ENCODE results near the gene CAMTA1.

Gene CAMTA1

DNA sequence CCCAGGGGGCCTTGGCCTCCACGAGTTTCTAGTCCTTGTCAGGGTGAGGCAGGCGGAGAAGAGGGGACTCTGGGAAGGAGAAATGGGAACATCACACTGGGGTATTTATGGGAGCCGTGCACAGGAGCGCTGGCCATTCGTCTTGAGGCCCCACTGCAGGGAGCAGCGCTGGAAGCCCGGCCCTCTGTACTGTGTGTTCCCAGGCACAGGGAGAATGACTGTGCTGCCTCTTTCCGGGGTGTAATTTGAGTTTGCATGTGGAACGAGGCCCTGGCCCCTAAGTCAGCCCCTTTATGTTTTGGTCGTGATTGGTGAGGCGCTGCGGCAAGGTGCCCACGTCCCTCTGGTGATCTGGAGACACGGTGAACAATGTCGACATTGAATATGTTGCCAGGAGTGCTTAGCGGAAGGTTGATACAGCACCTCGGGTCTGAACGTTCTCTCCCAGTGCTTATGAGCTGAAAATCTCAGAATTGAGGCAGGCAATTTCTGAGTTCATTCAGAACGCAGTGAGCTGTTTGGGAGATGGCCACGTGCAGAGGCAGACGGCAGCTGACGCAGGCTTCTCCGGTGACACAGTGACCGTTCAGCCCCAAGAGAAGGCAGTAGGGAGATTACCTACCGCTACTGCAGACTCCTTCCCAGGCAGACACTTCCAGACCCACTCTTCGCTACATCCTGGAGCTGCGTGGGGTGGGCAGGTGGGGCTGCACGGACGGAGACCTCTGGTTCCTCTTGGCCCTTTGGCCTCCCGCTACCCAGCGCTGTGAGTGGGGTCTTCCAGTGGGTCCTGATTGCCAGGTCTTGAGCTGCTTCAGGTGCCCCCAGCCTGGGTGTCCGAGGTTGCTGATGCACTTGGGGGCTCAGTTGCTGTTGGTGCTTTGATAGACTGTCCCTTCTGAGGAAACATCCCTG is 265.8 kb downstream of the CAMTA1 start:
- DNase-seq: no peak

DNA sequence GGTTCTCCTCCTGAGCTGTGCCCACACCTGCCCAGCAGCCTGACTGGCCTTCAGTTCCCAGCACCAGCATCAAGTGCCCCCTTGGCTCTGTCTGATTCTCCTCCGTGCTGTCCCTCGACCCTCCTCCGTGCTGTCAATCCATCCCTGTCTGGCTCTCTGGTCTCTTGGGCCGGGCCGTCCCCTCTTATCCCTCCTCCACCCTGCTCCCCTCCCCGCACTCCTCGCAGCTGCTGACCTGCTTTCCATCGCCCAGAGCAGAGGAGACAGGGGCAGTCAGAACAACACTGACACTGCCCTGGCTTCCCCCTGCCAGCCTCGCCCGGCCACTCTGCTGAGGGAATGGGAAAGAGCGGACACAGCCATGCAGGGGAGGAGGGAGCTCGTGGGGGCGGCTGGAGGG is 267.4 kb downstream of the CAMTA1 start:
- no peak for DNase-seq

GRCh38 chr1:7060745-7061144 is 275.5 kb downstream of the CAMTA1 start:
- no peak for DNase-seq

- no peak for DNase-seq
These were observed 277.2 kb downstream of the CAMTA1 start for GRCh38 chr1:7062346-7063061.

DNA sequence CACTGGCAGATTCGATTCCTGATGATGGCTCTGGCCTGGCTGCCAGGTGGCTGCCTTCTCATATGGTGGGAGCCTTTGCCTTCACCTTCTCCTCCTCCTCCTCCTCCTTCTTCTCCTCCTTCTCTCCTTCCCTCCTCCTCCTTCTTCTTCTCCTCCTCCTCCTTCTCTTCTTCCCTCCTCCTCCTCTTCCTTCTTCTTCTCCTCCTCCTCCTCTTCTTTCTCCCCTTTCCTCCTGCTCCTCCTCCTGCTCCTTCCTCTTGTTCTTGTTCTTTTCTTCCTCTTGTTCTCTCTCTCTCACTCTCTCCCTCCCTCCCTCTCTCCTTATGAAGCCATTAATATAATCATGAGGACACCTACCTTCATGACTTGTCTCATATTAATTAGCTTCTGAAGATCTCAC is 278.7 kb downstream of the CAMTA1 start:
- no peak for DNase-seq

DNA sequence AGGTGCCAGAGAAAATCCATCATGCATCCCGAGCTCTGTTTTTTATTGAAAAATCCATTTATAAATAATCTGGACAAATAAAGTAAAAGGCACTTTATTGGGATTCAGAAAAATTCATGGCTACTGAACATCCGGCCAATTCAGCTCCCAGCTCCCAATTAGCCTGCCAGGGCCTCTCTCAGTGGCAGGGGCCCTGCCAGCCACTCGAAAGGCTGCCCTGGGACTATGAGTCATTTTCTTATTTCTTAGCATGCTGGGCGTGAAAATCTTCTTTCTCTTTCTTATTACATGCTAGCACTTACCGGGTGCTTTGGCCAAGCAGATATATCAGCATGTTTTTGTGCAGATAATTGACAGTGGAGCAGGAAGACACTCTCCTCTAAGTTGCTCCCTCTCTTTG is 283.3 kb downstream of the CAMTA1 start:
- no peak for DNase-seq

GRCh38 chr1:7069931-7070330 is 284.7 kb downstream of the CAMTA1 start:
- peak; percentile 45 for DNase-seq

GRCh38 chr1:7070389-7071029 is 285.3 kb downstream of the CAMTA1 start:
- DNase-seq: peak; percentile 54

GRCh38 chr1:7076117-7076516 is 290.9 kb downstream of the CAMTA1 start:
- no peak for DNase-seq

- DNase-seq: no peak
These were observed 291.3 kb downstream of the CAMTA1 start for GRCh38 chr1:7076572-7076971.

GRCh38 chr1:7077136-7077535 is 291.9 kb downstream of the CAMTA1 start:
- no peak for DNase-seq

GRCh38 chr1:7077970-7078369 is 292.7 kb downstream of the CAMTA1 start:
- no peak for DNase-seq

DNA sequence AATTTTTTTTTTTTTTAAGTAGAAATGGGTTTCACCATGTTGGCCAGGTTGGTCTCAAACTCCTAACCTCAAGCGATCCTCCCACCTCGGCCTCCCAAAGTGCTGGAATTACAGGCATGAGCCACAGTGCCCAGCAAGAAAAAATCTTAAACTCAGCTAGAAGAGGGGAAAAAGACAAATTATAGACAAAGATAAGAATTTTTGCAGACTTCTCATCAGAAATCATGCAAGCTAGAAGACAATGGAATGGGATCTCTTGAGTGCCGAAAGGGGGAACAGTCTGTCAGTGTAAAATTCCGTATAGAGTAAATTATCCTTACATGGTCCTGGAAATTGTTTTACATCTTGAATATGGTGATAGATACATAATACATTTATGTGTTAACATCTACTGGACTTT is 294.4 kb downstream of the CAMTA1 start:
- no peak for DNase-seq

DNA sequence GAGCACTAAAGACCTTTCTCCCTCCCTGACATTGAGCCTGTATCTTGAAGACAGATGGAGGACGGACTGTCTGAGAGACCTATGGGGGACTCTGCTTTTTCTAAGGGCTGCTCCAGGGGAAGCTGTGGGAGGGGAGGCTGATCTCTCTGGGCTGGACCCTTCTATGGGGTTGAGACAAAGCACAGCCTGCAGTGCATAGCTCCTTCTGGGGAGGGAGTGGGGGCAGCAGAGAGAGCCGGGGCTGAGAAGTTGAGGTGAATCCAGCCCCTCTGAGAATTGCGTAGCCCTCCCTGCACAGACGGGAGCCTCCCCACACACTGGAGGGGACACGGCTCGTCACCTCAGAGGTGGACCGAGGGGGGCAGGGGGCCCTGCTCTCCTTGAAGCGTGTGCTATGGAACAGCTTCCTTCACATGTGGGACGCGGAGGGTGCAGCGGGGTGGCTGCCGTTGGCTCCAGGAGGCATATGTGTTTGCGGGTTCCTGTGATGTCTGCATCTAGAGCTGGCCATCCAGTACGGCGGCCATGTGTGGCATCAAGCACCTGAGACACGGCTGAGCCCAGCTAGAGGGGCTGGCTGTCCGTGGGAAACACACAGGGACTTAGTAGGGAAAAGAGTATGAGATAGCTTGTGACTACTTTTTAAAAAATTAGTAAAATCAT is 299.1 kb downstream of the CAMTA1 start:
- no peak for DNase-seq

GRCh38 chr1:7085521-7085920 is 300.3 kb downstream of the CAMTA1 start:
- no peak for DNase-seq

- no peak for DNase-seq
These were observed 300.9 kb downstream of the CAMTA1 start for GRCh38 chr1:7086106-7086505.

GRCh38 chr1:7087888-7088287 is 302.6 kb downstream of the CAMTA1 start:
- no peak for DNase-seq

DNA sequence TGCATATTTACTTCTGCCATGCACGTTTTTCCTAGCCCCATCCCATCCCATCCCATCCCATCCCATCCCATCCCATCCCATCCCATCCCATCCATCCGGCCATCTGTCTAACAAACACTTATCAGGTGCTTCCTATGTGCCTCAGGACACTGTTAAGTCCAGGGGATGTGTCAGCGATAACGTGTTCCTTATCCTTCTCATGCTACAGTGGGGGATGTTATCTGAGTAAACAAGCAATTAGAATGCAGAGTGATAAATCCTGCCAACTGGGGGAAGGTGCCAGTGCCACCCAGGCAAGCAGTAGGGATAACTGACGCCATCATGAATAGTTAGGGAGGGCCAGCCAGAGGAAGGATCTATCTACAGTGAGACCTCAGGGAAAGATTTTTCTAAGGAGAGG is 304.2 kb downstream of the CAMTA1 start:
- DNase-seq: no peak

GRCh38 chr1:7093297-7093696 is 308.0 kb downstream of the CAMTA1 start:
- no peak for DNase-seq

DNA sequence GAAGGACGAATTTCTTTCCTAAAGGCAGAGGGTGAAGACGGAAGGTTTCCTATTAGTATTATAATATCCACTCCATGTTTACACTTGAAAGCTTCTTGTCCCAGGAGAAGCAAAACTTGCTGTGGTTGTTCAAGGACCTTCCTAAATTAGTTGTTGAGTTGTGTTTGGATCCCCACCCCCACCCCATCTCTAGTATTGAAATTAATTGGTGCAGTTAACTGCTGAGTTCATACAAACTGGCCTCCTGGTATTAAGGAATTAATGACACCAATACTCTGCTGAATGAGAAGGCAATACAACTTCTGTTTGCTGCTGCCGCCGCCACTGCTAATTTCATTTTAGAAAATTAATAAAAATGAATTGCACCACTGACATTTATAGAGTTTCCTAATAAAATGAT is 308.8 kb downstream of the CAMTA1 start:
- DNase-seq: no peak

GRCh38 chr1:7094509-7094908 is 309.3 kb downstream of the CAMTA1 start:
- DNase-seq: no peak

DNA sequence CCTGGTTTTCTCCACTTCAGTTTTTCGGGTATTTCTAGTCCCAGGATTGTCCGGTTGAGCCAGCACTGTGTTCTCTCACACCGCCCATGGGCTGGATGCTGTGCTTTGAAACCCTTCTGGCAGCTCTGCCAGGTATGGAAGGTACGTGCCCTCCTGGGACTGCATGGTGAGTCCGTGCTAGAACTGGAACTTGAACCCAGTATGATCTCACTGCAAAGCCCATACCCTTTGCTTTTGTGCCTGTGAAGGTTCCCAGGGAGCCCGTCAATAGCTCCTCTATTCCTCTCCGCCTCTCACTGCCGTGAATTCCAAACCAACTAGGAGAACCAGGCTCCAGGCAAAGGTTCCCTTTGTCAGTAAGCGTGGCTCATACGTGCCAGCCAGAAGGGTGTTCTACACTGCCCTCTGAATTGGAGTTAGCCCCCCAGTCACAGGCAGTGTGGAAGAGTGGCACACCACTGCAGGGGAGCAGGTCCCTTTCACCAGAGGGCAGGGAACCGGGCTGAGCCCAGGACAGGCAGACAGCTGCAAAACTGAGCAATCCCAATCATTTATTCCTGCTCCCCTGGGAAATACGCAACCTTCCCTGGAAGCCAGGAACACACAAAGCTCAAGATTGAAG is 310.2 kb downstream of the CAMTA1 start:
- DNase-seq: no peak

Data from NCI-H510A (cell line).